ENCODE measurements around the gene SALL3.

- TF ChIP-seq CTCF (IDR thresholded peaks at IDR 0.05) (no peak), POLR2A (IDR thresholded peaks at IDR 0.05) (no peak)
Measured at GRCh38 chr18:78948221-78948620, 31.4 kb upstream of the SALL3 start.

Measured in lower leg skin (tissue), 3 donors.